K562 (cell line): ENCODE data around the gene AP2S1. TPM values are rescaled to one million over a fixed set of nuclear protein-coding genes. Genes with fewer than 3 reads are reported as not detected.
A peak's percentile ranks its signal among the peaks of the same experiment; 100 is the strongest.

Experiments
- CBX8 ChIP-seq: fragments of 200-600 bp; sonication (generic); IDR thresholded peaks from 2 replicates; pipeline ENCODE4 v1.6.1; 2012; ENCODE audit warnings: borderline replicate concordance, mixed run types, low read depth, mild to moderate bottlenecking, moderate library complexity, mixed read lengths, low read length, control low read depth, inconsistent platforms; ENCODE audit not compliant: poor library complexity, severe bottlenecking; ENCODE audit errors: extremely low read depth
- CEBPB ChIP-seq: fragments of 450-650 bp; IDR thresholded peaks from 2 replicates; pipeline ENCODE4 v1.6.1; 2016; ENCODE audit warnings: missing genetic modification characterization, missing compliant biosample characterization
- FOXP1 ChIP-seq: sonication (generic); formaldehyde crosslinking; IDR thresholded peaks from 2 replicates; pipeline ENCODE4 v1.8.0; 2022; ENCODE audit warnings: mild to moderate bottlenecking, missing genetic modification reagents
- KDM2B ChIP-seq: fragments of 250-450 bp; sonication (Bioruptor Pico); IDR thresholded peaks from 2 replicates; pipeline ENCODE4 v1.8.0; 2021; ENCODE audit warnings: mild to moderate bottlenecking, moderate library complexity
- PKNOX1 ChIP-seq: fragments of 450-650 bp; IDR thresholded peaks from 2 replicates; pipeline ENCODE4 v1.6.1; 2016
- PRPF4 ChIP-seq: fragments of 200-400 bp; formaldehyde crosslinking; IDR thresholded peaks from one replicate; pipeline ENCODE4 v1.6.1; 2017; ENCODE audit warnings: low read length, low read depth, mild to moderate bottlenecking; ENCODE audit not compliant: insufficient read depth, poor library complexity, severe bottlenecking
- RAD21 ChIP-seq, 2 experiments: fragments of 250-450 bp in 1 of 2; fragments of 450-650 bp in 1 of 2; sonication (Bioruptor Pico) in 1 of 2; formaldehyde crosslinking in 1 of 2; IDR thresholded peaks in 1 of 2; conservative IDR thresholded peaks in 1 of 2; 2 replicates each; pipeline versions ENCODE4 v1.4.0 to v1.8.0; 2020 to 2022; ENCODE audit warnings: mild to moderate bottlenecking in 2 of 2, moderate library complexity in 1 of 2
- RFX5 ChIP-seq: IDR thresholded peaks from 2 replicates; pipeline ENCODE4 v1.6.1; 2011; ENCODE audit warnings: low read depth, mild to moderate bottlenecking, improper control_type of control experiment, low read length
- SAFB ChIP-seq: fragments of 200-400 bp; formaldehyde crosslinking; IDR thresholded peaks from 2 replicates; pipeline ENCODE4 v1.6.1; 2017; ENCODE audit warnings: low read depth, low read length, borderline replicate concordance
- SREBF1 ChIP-seq: fragments of 150-350 bp; IDR thresholded peaks from 2 replicates; pipeline ENCODE4 v1.6.1; 2014; ENCODE audit warnings: antibody characterized with exemption, low read depth, low read length, borderline replicate concordance
- TRIM28 ChIP-seq: fragments of 450-650 bp; IDR thresholded peaks from 2 replicates; pipeline ENCODE4 v1.6.1; 2017
- ZBTB33 ChIP-seq: sonication (generic); formaldehyde crosslinking; IDR thresholded peaks from 2 replicates; pipeline ENCODE4 v1.8.1; 2023; ENCODE audit warnings: mild to moderate bottlenecking, missing genetic modification reagents
- polyA plus RNA-seq, 8 experiments: library from polyadenylated mRNA; depleted of rRNA in 4 of 8; stranded (reverse) in 5 of 8; unstranded in 3 of 8; fragments of >200 nt; fragmentation: Nextera tagmentation in 2 of 8; fragmentation: Illumina TruSeq in 1 of 8; extraction: Ambion mirVana in 2 of 8; extraction: Trizol in 1 of 8; gene quantifications; 2 replicates each; pipeline versions ENCODE4 v1.2.1 to v1.2.3, GENCODE V29; 2011 to 2014; ENCODE audit warnings: inconsistent platforms in 1 of 8, missing spikeins in 1 of 8
- total RNA-seq, 7 experiments: library from RNA; depleted of rRNA in 6 of 7; stranded (reverse); fragments of >200 nt in 6 of 7; fragmentation: Illumina TruSeq in 2 of 7; extraction: Trizol in 2 of 7; gene quantifications; 2 replicates each; pipeline versions ENCODE4 v1.2.1 to v1.2.3, GENCODE V29; 2011 to 2021; ENCODE audit warnings: low replicate concordance in 1 of 7
- TF ChIP-seq, protein P1 (sequence below), 2 experiments: fragments of 450-650 bp in 1 of 2; sonication (generic) in 1 of 2; formaldehyde crosslinking in 1 of 2; IDR thresholded peaks; 2 replicates each; pipeline versions ENCODE4 v1.7.1 to v1.9.0; 2016 to 2022; ENCODE audit warnings: inconsistent platforms in 1 of 2, mild to moderate bottlenecking in 1 of 2, missing genetic modification reagents in 1 of 2

The AP2S1 gene
- total and polyA plus RNA-seq, 9 of the 15 experiments (the other 6 are each of a cell fraction or from before 2014, with no cell fraction given), result 32.4 to 294 (median 136) TPM

DNA sequence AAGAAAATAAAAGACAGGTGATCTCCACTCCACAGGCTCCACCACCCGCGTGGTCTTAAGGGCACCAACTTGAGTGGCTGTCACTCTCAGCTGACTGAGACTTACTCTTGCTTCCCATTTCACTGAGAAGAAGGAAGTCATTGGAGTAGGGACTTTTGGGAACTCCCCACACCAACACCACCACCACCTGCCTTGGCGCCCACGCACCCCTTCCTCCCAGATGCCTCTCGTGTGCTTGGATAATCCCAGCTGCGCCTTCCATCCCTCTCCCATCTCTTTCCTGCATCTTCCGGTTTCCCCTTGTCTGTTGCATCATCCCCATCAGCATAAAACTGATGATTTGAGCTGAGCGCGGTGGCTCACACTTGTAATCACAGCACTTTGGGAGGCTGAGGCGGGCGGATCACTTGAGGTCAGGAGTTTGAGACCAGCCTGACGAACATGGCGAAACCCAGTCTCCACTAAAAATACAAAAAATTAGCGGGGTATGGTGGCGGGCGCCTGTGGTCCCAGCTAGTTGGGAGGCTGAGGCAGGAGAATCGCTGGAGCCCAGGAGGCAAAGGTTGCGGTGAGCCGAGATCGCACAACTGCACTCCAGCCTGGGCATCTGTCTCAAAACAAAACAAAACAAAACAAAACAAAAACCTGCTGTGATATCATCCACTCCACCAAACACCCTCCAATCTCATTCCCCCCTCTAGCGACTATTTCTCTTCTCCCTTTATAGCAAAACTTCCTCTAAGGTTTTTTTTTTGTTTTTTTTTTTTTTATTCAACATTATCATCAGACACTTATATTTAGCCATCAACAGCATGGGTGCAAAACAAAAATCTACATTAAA is 25.5 kb downstream of the AP2S1 start (continued):
- TF ChIP-seq CEBPB (tag) (peak; percentile 46; the same call in 1 of the 2 replicates), TRIM28 (0 out of 2 replicates have a peak, but pooled peaks have one; percentile 26), CBX8 (no peak), PRPF4 (no peak), PKNOX1 (peak; percentile 31; the same call in 1 of the 2 replicates), SAFB (no peak), KDM2B (CRISPR knock-in tag) (no peak), SREBF1 (no peak), FOXP1 (CRISPR knock-in tag) (no peak), ZBTB33 (peak; percentile 70), RFX5 (no peak), RAD21 (CRISPR knock-in tag; conservative IDR thresholded peaks at IDR 0.05 in 1 of 2, IDR thresholded peaks at IDR 0.05 in 1 of 2) (peak in 1 of 2 experiments; percentile 49; a peak in 2 of 4 replicates)
- TF ChIP-seq, protein P1, sequence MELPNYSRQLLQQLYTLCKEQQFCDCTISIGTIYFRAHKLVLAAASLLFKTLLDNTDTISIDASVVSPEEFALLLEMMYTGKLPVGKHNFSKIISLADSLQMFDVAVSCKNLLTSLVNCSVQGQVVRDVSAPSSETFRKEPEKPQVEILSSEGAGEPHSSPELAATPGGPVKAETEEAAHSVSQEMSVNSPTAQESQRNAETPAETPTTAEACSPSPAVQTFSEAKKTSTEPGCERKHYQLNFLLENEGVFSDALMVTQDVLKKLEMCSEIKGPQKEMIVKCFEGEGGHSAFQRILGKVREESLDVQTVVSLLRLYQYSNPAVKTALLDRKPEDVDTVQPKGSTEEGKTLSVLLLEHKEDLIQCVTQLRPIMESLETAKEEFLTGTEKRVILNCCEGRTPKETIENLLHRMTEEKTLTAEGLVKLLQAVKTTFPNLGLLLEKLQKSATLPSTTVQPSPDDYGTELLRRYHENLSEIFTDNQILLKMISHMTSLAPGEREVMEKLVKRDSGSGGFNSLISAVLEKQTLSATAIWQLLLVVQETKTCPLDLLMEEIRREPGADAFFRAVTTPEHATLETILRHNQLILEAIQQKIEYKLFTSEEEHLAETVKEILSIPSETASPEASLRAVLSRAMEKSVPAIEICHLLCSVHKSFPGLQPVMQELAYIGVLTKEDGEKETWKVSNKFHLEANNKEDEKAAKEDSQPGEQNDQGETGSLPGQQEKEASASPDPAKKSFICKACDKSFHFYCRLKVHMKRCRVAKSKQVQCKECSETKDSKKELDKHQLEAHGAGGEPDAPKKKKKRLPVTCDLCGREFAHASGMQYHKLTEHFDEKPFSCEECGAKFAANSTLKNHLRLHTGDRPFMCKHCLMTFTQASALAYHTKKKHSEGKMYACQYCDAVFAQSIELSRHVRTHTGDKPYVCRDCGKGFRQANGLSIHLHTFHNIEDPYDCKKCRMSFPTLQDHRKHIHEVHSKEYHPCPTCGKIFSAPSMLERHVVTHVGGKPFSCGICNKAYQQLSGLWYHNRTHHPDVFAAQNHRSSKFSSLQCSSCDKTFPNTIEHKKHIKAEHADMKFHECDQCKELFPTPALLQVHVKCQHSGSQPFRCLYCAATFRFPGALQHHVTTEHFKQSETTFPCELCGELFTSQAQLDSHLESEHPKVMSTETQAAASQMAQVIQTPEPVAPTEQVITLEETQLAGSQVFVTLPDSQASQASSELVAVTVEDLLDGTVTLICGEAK (IDR thresholded peaks at IDR 0.05), result peak; percentile 87
- TF ChIP-seq, protein P1 (CRISPR knock-in tag; IDR thresholded peaks at IDR 0.05), result no peak
